Gastroesophageal sphincter (tissue), 4 donors: ENCODE measurements around the gene SAMD4B. TPM values are rescaled to one million over a fixed set of nuclear protein-coding genes. Genes with fewer than 3 reads are reported as not detected.

Source experiments
- ATAC-seq: fragments of 150-250 bp; one replicate; pipeline ENCODE4 v1.9.1; 2016; ENCODE audit warnings: mild to moderate bottlenecking, moderate library complexity
- H3K27ac ChIP-seq, 4 donors: fragments of 200-600 bp; sonication (generic) in 3 of 4; 1 replicate in 3 of 4; 2 replicates in 1 of 4; pipeline ENCODE4 v1.5.1; 2016 to 2019
- H3K27me3 ChIP-seq: fragments of 200-600 bp; sonication (generic); one replicate; pipeline ENCODE4 v1.5.1; 2019
- H3K36me3 ChIP-seq, 2 donors: fragments of 200-600 bp; sonication (generic); one replicate each; pipeline ENCODE4 v1.5.1; 2019; ENCODE audit warnings: control low read depth in 1 of 2
- H3K4me1 ChIP-seq, 3 donors: fragments of 200-600 bp; sonication (generic); 1 replicate in 2 of 3; 2 replicates in 1 of 3; pipeline ENCODE4 v1.5.1; 2016 to 2019; ENCODE audit warnings: control low read depth in 2 of 3
- H3K4me3 ChIP-seq, 2 donors: fragments of 200-600 bp; sonication (generic); one replicate each; pipeline ENCODE4 v1.5.1; 2019; ENCODE audit warnings: mild to moderate bottlenecking in 1 of 2, moderate library complexity in 1 of 2
- H3K9me3 ChIP-seq, 3 donors: fragments of 200-600 bp; sonication (generic); one replicate each; pipeline ENCODE4 v1.5.1; 2017 to 2019; ENCODE audit warnings: control low read depth in 2 of 3
- EP300 ChIP-seq: sonication (generic); formaldehyde crosslinking; IDR thresholded peaks from one replicate; pipeline ENCODE4 v1.6.1; 2017; ENCODE audit warnings: antibody characterized with exemption, mild to moderate bottlenecking
- POLR2A ChIP-seq, 2 donors: fragments of 450-650 bp; IDR thresholded peaks; one replicate each; pipeline ENCODE4 v1.6.1; 2017; ENCODE audit warnings: antibody characterized with exemption in 2 of 2, mild to moderate bottlenecking in 2 of 2, moderate library complexity in 1 of 2
- POLR2AphosphoS5 ChIP-seq: sonication (generic); formaldehyde crosslinking; IDR thresholded peaks from one replicate; pipeline ENCODE4 v1.6.1; 2017; ENCODE audit warnings: antibody characterized with exemption
- WGBS, 2 donors: methylation state at CpG; one replicate each; pipeline ENCODE4 v1.1.5; 2018; ENCODE audit warnings: low coverage in 1 of 2; 5-methylcytosine and 5-hydroxymethylcytosine counted together
- total RNA-seq, 4 donors: library from RNA; depleted of rRNA; stranded (reverse); fragments of >200 nt; gene quantifications; one replicate each; pipeline ENCODE4 v1.1.0, GENCODE V29; 2016
- TF ChIP-seq, protein P1 (sequence below), 4 experiments: fragments of 200-600 bp in 2 of 4; fragments of 450-650 bp in 2 of 4; sonication (generic) in 1 of 4; IDR thresholded peaks; one replicate each; pipeline ENCODE4 v1.5.1; 2017 to 2019; ENCODE audit warnings: antibody characterized with exemption in 4 of 4, mild to moderate bottlenecking in 2 of 4, moderate library complexity in 2 of 4

The SAMD4B gene
- total RNA-seq, 4 donors from 2014 or later, result 68.2 to 121 (median 92.8) TPM

DNA sequence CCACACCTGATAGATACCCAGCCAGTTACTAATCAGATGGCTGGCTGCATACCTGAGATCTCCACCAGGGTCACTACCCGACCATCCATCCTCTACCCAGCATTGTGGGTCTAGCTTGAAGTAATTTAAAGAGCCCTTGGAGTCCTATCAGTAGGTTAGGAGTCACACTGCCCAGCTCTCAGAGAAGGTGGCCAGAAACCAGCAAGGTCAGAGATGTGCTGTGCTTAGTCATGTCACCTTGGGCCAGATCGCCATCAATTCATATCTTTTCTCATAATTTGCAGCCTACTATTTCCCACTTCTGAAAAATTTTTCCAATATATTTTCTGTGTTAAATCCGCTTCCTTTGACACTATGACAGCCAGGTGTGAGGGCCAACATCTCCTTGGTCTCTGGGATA lies 13.9 kb downstream of the SAMD4B start:
- Histone ChIP-seq H3K27me3 (no peaks in the 10 kb centered on the region), H3K9me3 (no peaks in the 10 kb centered on the region), H3K4me3 (no peak overlapping the region), H3K27ac (no peak overlapping the region), H3K4me1 (peaks cover 0 to 25% (median 2%) of the 10 kb centered on the region in 3 donors), H3K36me3 (peaks cover 0 to 96% of the 10 kb centered on the region in 2 donors)
- TF ChIP-seq POLR2AphosphoS5, result no peak
- TF ChIP-seq EP300, result no peak
- TF ChIP-seq POLR2A (IDR thresholded peaks at IDR 0.05), result no peak
- TF ChIP-seq, protein P1, sequence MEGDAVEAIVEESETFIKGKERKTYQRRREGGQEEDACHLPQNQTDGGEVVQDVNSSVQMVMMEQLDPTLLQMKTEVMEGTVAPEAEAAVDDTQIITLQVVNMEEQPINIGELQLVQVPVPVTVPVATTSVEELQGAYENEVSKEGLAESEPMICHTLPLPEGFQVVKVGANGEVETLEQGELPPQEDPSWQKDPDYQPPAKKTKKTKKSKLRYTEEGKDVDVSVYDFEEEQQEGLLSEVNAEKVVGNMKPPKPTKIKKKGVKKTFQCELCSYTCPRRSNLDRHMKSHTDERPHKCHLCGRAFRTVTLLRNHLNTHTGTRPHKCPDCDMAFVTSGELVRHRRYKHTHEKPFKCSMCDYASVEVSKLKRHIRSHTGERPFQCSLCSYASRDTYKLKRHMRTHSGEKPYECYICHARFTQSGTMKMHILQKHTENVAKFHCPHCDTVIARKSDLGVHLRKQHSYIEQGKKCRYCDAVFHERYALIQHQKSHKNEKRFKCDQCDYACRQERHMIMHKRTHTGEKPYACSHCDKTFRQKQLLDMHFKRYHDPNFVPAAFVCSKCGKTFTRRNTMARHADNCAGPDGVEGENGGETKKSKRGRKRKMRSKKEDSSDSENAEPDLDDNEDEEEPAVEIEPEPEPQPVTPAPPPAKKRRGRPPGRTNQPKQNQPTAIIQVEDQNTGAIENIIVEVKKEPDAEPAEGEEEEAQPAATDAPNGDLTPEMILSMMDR (IDR thresholded peaks at IDR 0.05), result no peak
- WGBS, 2 donors, result 67 to 93% methylated on average over 2 to 3 of the region's 3 CpGs
- no peak for ATAC-seq

DNA sequence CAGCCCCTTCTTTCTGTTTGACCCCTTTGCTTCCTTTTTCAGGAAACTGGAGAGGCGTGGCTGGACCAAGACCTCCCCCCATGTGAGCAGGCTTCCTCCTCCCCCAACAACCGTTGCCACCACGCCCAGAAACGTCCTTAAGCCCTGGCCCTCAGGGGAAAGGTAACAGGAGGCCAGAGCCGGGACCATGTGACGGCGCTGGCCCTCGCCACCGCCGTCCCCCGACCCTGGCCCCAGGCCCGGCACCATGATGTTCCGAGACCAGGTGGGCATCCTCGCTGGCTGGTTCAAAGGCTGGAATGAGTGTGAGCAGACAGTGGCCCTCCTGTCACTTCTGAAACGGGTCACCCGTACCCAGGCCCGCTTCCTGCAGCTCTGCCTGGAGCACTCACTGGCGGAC lies 14.4 kb downstream of the SAMD4B start:
- WGBS, 2 donors, result 64 to 92% methylated on average over 3 to 7 of the region's 18 CpGs
- H3K27ac ChIP-seq, result no peak overlapping the region
- H3K4me1 ChIP-seq, result peaks cover 0 to 22% (median 0%) of the 10 kb centered on the region in 3 donors
- H3K36me3 ChIP-seq, result peaks cover 0 to 97% of the 10 kb centered on the region in 2 donors
- H3K27me3 ChIP-seq, result no peaks in the 10 kb centered on the region
- H3K4me3 ChIP-seq, result no peak overlapping the region
- TF ChIP-seq POLR2AphosphoS5 (no peak), EP300 (no peak), POLR2A (IDR thresholded peaks at IDR 0.05) (no peak)
- TF ChIP-seq, protein P1 (IDR thresholded peaks at IDR 0.05), result no peak
- ATAC-seq, result no peak
- H3K9me3 ChIP-seq, result no peaks in the 10 kb centered on the region

GRCh38 chr19:39359026-39359425 lies 16.8 kb downstream of the SAMD4B start:
- Histone ChIP-seq H3K36me3 (peaks cover 0 to 100% of the 10 kb centered on the region in 2 donors), H3K4me3 (no peak overlapping the region), H3K9me3 (no peaks in the 10 kb centered on the region), H3K4me1 (peaks cover 0 to 27% (median 6%) of the 10 kb centered on the region in 3 donors), H3K27me3 (no peaks in the 10 kb centered on the region), H3K27ac (no peak overlapping the region)
- TF ChIP-seq, protein P1 (IDR thresholded peaks at IDR 0.05), result no peak
- TF ChIP-seq EP300 (no peak), POLR2A (IDR thresholded peaks at IDR 0.05) (no peak), POLR2AphosphoS5 (no peak)
- 77 to 92% methylated on average over 3 of the region's 3 CpGs for WGBS, 2 donors
- ATAC-seq, result no peak

GRCh38 chr19:39360599-39360998 lies 18.4 kb downstream of the SAMD4B start:
- Histone ChIP-seq H3K27me3 (no peaks in the 10 kb centered on the region), H3K36me3 (peaks cover 0 to 97% of the 10 kb centered on the region in 2 donors), H3K4me3 (no peak overlapping the region), H3K27ac (peak overlapping the region in 2 of 4 donors; percentile 37 to 73), H3K9me3 (no peaks in the 10 kb centered on the region), H3K4me1 (peaks cover 0 to 41% (median 10%) of the 10 kb centered on the region in 3 donors)
- TF ChIP-seq, protein P1 (IDR thresholded peaks at IDR 0.05), result no peak
- no peak for TF ChIP-seq EP300
- no peak for TF ChIP-seq POLR2A (IDR thresholded peaks at IDR 0.05)
- TF ChIP-seq POLR2AphosphoS5, result no peak
- ATAC-seq, result no peak
- WGBS, 2 donors, result 67% methylated on average over 1 of the region's 1 CpG; no CpG with 5 or more reads in 1 of the 2 donors
